NCI-H774 (cell line): ENCODE results near the gene ADAM8.

Source experiments
- DNase-seq: peaks from one replicate; lab custom pipeline; 2025; lab: John Stamatoyannopoulos, UW

The ADAM8 gene

DNA sequence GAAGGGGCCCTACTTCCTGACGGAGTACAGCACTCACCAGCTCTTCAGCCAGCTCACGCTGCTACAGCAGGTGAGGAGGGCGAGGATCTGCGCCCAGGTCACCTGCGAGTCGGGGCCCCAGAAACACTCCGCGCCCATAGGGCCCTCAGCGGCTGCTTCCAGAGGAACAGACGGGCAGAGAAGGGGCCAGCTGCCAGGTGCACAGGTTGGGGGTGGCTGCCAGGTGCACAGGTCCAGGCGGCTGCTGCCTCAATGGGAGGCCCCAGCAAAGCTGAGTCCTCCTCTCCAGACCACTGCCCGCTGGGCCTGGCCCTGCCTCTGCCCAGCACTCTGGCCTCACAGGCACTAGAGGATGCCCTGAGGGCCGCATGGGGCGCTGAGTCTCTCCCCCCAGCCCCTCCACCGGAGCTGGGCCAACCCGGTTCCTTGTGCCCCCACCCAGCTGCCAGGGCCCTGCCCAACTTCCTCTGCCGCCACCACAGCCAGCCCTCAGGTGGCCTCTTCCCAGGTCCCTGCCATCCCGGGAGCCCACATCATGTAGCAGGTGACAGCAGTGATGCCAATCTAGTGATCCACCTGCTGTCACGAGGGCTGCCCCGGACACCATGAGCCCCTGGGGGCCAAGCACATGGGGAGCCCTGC, 63.7 kb downstream of the ADAM8 start:
- DNase-seq, result no peak
